HG02610 (cell line): ENCODE results near the gene CACNA2D3.
"Not testable (repeated sequence)": the region's sequence is repeated elsewhere in the genome, so short reads cannot be mapped to it uniquely, and the experiment has no call there.

Experiments used
- ATAC-seq: cut with Tn5 transposase; IDR thresholded peaks from one replicate; pipeline ENCODE4 v1.9.1; 2021; ENCODE audit warnings: mild to moderate bottlenecking, moderate library complexity; ENCODE audit not compliant: unreplicated experiment

The CACNA2D3 gene

DNA sequence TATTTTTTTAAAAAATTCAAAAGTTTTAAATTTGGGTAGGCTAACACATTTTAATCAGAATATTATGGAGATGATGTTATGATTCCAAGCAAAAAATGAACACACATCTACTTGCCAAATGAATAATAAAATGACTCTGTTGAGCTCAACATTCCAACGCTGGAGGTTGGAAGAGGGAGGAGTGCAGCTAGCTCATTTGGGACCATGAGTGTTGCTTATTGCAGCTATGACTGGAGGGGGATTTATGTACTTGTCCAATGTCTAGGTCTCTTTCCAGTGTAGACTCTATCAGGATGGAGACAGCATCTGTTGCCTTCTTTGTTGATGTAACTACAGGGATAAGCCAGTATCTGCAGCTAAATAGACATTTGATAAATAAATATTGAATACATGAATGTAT is 310.6 kb downstream of the CACNA2D3 start:
- no peak for ATAC-seq

DNA sequence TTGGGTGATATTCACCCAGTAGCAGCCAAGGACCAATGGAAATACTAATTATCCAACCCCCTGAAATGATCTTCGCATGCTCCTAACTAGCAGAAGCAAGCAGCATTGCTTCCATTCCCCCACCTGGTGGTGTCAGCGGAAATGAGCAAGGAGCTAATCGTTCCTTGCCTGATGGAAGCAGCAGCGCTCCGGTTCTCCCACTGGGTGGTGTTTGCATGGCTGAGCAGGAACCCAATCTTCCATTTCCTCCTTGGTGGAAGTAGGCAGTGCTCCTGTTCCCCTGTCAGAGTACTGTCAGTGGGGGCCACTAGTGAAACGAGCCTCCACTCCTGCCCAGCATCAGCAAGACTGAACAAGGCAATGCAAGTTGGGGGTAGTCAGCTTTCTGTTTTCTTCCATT is 311.5 kb downstream of the CACNA2D3 start:
- ATAC-seq: no peak

DNA sequence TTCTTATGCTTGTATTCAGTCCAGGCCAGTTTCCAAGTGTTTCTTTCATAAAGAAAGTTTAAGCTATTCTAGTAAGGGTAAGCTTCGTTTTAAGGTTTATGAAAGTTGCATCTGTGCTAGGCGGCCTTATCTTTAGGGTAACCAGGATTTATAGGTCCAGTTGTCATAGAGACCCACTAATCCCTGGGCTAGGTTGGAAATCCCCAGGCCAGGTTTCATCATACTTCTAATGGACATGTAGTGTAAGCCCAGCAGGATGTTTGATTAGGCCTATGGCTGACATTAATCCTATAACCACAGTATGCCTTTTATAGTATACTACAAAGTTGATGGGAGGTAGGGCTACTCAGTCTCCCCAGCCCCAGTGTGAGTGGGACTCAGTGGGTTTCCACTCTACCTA is 312.4 kb downstream of the CACNA2D3 start:
- no peak for ATAC-seq

DNA sequence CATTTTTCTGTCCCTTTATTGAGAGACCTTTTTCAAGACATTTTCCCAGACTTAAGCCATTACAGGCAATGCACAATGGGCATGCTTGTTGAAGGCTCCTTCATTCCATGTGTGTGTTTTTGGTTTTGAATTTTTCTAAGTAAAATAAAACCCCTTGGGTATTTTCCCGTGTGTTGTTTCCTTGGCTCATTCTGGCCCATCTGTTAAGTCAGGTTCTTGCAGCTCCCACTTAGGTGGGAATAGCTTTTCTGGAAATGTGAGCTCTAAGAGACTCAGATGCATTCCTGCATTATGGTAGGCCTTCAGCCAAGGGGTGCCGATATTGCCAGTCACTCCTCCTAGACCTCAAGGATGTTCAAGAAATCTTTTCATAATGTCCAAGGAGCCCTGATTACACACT is 314.9 kb downstream of the CACNA2D3 start:
- no peak for ATAC-seq

DNA sequence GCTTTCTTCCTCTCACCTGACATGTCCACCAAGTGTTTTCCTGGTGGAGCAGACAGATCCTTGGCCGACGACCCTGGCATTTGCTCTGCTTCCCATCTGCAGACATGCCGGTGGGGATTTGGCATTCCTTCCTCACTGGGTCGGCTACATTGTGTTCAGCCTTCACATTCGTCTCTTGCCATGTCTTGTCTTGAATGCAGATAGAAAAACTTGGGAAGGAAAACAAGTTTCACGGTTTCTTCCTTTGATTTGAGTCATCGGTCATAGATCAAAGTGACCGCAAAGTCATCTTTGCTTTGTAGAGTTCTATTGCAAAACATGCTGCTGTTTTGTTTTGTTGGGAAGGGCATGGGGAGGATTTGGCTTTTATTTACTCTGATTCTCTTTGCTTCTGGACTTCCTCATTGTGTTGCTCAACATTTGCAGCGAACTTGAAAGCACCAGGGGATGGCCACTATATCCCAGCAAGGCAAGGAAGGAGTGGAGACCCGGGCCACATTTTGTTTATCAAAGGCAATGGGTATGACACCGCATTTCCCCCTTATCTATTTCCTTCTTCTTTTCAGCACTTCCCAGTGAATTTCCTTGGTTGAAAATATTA is 321.3 kb downstream of the CACNA2D3 start:
- no peak for ATAC-seq

DNA sequence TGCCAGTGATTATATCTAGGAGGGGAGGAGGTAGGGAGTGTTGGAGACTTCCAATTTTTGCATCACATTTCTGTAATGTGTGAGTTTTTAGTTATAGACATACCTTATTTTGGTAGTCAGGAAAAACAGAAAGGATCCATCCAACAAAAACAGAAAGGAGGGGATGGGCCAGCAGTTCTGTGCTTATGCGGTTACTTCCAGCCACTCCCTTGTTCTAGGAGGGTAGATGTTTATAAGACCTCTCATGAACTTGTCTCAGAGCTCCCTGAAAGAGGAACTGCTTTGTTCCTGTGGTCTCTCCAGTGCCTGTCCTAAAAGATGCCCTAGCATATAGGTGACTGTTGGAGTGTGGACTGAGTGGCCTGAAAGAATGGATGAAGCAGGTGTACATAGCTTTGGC is 323.3 kb downstream of the CACNA2D3 start:
- no peak for ATAC-seq

DNA sequence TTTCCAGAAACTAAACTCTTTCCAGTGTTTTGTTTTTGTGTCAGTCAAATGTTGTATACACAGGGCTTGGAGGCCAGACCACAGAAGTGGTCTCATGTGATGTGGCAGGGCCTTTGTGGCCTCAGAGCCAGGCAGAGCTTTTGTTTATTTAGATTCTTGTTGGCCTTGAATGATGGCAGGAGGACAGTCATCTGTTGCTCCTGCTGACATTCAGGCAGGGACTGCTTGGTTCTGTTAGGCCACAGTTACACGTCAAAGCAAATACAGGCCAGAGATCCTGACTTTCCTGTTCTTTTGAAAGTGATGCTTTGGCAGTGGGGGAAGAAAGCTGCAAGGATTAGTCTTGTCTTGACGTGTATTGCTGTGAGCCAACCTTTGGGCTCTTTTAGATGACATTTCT is 325.1 kb downstream of the CACNA2D3 start:
- no peak for ATAC-seq

DNA sequence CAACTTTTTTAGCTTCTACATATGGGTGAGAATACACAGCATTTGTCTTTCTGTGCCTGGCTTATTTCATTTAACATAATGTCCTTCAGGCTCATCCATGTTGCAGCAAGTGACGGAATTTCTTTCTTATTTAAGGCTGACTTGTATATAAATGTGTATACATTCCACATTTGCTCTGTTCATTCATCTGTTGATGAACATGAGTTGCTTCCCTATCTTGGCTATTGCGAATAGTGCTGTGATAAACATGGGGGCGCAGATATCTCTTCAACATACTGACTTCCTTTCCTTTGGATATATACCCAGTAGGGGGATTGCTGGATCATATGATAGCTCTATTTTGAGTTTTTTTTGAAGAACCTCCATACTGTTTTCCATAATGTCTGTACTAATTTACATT is 332.5 kb downstream of the CACNA2D3 start:
- ATAC-seq: no peak

DNA sequence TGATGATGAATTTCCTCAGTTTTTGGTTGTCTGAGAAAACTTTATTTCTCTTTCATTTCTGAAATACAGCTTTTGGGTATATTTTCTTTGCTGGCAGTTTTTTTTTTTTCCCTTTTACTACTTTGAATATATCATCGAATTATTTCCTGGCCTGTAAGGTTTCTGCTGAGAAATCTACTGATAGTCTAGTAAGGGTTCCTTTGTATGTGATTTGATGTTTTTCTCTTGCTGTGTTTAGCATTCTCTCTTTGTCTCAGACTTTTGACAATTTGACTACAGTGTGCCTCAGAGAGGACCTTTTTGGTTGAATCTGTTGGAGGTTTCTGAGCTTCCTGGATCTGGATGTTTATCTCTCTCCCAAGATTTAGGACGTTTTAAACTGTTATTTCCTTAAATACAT is 336.0 kb downstream of the CACNA2D3 start:
- ATAC-seq: no peak

DNA sequence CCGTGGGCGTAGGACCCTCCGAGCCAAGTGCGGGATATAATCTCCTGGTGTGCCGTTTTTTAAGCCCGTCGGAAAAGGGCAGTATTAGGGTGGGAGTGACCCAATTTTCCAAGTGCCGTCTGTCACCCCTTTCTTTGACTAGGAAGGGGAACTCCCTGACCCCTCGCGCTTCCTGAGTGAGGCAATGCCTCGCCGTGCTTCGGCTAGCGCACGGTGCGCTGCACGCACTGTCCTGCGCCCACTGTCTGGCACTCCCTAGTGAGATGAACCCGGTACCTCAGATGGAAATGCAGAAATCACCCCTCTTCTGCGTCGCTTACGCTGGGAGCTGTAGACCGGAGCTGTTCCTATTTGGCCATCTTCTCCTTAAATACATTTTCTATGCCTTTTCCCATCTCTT is 342.2 kb downstream of the CACNA2D3 start:
- ATAC-seq: not testable (repeated sequence)

DNA sequence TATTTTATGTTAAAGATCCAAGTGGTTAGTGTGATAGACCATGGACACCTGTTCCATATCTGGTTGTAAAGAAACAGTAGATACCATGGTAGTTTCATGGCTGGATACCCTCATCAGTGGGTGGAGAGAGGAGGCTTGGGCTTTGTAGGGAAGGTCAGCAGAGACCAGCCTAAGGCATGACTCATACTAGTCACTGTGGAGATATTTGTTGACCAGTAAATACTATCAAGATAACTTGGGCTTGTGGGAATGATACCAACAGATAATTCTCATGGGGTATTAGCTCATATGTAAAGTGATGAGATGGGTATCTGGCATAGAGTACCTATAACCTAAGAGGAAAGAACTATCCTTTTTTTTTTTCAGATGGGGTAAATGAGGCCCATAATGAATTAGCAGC is 354.5 kb downstream of the CACNA2D3 start:
- ATAC-seq: no peak

DNA sequence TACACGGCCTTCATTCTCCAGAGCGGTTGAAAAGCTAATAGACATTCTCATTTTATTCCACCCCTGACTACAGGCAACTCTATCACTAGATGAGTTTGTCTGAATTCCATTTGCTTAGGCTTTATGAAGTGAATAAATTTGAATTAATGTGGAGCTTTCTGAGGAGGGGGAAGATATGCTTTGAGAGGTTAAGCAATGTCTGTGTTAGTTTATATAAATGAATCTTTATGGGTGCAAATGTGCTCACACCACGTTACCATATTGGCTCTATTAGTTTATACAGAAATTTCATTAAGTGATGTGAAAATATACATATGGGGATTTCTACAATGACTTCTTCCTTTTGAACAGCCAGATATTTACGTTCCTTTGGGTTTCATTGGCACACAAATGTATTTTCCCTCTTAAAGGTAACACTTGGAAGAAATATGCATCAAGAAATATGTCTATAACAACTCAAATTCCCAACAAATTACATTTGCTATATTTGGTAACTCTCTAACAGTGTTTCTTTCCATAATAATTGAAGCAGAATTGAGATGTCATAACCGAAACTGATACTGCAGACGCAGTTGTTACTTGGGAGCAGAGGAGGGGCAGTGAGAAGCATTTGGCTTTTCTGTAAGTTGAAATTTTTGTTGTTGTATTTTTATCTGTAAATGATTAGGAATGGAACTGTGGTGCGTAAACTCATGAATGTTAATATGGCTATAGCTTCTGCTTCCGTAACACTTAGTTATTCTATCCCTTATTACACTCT is 359.4 kb downstream of the CACNA2D3 start:
- ATAC-seq: no peak

DNA sequence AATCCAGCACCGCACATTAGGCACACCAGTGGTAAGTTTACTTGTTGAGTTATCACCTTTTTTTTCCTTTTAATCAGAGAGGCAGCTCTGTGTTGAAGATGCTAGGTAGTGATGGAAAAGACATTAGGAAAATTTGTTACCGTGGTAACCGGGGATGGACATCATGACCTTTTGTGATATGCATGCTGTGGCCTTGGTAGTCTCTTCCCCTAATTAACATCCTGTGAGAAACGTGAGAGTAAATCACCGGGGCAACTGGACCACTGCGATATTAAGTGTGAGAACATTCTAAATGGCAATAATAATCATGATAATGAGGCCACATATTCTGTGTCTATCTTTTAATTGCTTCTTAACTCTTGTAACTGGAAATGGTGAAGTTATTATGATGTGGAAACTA is 362.0 kb downstream of the CACNA2D3 start:
- ATAC-seq: no peak

DNA sequence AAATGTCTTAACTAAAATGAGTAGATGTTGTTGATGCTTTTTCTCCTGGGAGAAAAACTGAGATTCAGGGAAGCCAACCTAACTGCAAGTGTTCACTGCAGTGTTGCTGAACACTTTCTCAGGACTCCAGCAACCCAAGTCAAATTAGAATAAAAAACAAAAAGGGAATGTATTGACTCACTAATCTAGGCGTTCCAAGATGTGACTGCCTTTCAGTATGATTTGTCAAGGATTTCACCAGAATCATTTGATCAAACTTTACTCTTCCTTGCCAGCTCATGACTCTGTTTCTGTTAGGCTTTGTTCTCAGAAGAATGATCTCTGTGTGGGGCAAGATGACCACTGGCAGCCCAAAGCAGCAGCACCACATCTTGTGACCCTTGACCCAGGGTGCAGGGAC is 364.0 kb downstream of the CACNA2D3 start:
- ATAC-seq: no peak

DNA sequence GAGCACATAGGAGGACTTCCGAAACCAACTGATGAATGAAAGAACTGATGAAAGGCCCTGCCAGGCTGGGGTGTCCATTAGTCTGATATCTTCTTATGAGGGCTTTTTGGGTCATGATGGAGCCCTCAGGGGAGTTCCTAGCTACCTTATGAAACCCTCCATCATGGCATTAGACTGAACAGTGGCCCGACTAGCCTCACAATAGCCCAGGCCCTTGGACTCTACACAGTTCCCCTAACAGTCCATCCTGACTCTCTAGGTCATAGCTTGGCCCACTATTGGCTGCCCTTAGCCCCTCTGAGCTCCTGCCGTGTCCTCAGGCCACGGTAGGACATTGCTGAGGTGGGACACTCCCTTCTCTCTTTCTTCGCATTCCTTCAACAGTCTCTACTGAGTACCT is 365.9 kb downstream of the CACNA2D3 start:
- ATAC-seq: no peak

DNA sequence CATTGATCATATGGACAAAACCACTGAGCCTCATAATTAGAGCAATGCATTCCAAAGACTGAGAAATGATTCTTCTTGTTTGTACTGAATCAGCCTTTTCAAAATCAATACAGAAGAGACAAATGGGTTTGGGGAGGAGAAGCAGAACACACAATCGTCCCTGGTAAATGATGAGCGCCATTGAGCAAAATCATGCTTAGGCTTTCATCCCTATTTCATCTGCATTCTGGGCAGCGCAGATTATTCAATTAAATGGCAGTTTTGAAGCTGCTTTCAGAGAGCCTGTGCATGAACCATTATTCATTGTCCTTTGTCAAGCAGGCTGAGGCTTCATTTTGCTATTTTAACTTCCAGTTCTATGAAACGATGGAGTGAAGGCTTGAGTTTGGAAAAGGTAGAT is 371.9 kb downstream of the CACNA2D3 start:
- ATAC-seq: no peak

DNA sequence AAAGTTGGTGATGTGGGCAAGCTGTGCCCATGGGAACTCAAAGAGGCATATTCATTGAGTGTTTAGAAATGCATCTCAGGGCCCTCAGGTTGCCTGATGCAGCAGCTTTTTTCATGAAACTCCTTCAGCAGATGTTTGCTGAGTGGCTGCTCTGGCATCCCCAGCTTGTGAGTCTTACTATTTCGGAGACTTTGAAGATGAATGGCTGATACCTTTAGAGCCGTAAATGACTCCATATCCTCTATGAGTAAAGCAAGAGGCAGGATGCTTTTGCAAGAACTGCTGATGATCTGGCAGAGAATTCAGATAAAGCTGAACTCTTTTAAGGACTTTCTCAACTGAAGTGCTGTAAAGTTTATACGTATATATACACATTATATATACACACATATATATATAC is 384.3 kb downstream of the CACNA2D3 start:
- ATAC-seq: no peak

DNA sequence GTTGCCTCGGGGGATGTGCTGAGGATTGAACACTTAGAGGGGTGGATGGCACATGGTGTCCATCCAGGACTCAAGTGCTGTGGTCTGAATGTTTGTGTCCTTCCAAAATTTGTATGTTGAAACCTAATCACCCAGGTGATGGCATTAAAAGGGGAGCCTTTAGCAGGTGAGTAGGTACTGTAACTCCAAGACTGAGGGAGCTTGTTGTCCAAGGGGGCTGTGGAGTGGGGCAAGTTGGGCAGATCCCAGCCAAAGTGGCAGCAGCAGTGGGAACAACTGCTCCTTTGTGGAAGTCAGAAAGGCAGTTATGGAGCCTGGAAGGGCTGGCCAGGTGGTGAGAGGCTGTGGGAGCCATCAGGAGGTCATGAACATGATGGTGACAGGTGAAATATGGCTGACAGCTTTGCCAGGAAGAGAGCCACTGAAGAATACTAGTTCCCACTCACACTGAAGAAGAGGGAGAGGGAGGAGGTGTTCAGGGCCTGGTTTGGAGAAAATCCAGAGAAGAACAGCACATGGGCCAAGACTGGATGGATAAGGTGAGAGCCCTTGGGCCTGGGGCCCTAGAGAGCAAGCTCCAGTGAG is 385.6 kb downstream of the CACNA2D3 start:
- no peak for ATAC-seq

DNA sequence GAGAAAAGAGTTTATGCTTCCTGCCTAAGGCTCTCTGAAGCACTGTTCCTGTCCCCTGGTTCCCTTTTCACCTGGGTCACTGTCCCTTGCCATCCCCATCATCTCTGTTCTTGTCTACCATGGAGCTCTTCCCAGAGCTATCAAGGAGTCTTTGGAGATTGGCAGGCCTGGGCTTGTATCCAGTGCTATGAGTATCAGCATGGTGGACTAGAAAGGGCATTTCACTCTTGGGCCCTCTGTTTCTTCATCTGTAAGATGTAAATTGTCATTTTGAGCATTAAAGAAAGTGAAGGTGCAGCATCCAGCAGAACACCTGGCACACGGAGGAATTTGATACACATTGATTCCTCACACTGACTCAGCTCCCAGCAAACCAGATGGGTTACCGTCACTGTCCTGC is 388.2 kb downstream of the CACNA2D3 start:
- ATAC-seq: no peak

DNA sequence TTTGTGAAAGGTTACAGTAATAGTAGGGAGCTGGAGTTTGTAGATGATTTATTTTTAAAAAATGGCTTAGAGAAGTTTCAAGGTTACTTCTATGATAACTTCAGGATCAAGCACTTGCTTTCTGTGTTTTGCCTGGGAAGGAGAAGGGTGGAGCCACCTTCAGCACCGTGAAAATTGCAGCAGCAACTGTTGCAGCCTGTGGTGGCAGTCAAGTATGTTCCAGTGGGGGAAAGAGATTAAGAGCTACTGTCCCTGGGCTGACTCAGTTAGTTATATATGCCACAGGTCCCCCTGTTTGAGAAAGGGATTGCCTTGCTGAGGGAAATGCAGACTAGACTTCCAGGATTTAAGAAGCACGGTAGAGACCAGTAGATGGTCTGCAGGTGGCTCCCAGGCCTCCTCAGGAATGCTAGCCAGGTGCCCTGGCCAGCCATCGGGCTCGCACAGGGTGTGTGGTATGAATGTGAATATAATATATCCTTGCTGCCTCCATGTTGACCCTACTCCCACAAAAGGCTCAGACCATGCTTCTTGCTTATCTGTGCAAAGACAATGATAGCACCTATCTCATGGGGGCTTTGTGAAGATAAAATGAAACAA is 389.5 kb downstream of the CACNA2D3 start:
- ATAC-seq: no peak

DNA sequence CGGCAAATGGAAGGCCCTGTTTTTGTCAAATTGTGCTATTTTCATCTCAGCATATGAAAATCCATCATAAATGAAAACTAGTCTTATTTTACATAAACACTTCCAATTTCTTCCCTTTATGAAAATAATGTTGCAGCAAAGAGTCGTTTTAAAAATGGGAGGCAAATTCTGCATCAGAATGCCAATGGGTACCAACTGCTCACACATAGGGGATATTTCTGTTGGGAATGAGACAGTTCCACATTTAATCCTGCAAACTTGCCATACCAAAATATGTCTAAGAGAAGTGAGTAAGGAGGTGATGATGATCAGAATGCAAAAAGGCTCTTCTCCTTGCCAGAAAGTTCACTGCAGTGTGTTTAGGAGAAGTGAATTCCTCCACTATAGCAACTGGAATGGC is 391.7 kb downstream of the CACNA2D3 start:
- no peak for ATAC-seq

DNA sequence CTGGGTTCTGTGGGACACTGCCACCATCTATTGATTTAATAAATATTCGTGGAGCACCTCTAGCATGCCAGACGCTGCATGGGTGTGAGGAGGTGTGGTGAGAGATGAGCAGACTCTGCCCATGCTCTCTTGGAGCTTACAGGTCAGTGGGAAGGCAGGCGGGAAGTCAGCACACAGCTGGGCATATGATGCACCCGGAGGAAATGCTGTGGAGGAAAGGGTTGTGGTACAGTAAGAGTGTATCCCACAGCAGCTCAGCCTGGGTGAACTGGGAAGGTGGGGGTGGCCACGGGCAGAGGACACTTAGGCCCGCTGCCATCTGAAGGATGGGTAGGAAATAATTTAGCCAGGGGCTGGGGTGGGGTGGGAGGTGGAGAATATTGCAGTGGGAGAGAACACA is 392.1 kb downstream of the CACNA2D3 start:
- no peak for ATAC-seq
